HG02798 (cell line): Measurements from ENCODE around the gene SULF2.
A peak's percentile ranks its signal among the peaks of the same experiment; 100 is the strongest.

Experiments used
- ATAC-seq: cut with Tn5 transposase; IDR thresholded peaks from one replicate; pipeline ENCODE4 v1.9.1; 2021; ENCODE audit warnings: mild to moderate bottlenecking; ENCODE audit not compliant: unreplicated experiment, poor library complexity

SULF2 gene

DNA sequence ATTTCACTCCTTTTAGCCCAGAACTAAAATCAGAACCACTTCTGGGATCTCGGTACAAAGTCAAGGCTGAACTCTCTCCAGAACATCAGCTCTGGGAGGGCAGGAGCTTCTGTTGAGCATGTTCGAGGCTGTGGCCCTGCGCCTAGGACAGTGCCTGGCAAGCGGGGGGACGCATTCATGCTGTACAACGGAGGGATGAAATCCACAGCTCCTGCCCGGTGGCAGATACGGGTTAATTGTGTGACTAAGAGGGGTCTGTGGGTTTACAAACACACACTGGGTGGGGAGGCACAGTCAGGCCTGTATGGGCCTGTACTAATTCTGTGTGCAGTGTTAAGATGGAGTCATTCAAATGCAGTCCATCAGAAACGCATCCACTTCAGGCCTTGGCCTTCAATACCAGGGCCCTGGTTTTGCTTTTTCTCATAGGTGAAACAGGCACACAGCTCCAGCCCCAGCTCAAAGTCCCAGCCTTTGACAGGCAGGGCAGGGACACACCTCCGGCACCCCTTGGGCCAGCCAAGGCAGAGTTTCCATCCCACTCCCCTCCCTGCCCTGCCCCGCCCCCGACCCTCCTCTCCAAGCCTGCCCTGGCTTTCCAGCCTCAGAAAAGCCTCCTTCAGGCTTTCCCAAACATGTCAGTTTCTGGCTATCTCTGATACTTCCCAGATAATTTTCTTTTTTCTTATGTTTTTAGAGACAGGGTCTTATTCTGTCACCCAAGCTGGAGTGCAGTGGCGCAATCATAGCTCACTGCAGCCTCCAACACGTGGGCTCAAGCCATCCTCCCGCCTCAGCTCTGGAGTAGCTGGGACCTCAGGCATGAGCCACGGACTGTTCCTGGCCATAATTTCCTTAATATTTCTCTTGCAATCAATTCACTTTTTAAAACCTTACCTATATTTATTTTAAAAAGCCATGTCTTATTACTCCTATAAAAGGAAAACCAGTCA, 109.8 kb downstream of the SULF2 start:
- no peak for ATAC-seq

DNA sequence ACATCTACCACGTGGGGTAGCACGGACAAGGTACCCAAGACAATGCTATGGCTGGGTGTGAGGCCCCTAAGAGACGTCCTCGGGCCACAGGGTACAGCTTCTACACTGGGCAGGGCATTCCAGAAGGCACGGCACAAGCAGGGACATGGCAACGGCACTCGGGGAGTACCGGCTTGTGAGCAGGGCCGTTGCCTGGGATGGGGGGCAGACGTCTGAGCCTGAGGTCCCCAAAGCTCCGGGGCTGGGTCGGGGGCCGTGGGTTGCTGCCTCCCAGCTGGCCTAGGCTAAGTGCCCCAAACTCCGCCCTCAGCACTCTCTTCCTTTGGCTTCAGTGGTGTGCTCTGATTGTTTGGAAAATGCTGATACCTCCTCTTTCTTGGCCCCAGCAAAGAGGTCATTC, 110.6 kb downstream of the SULF2 start:
- no peak for ATAC-seq

DNA sequence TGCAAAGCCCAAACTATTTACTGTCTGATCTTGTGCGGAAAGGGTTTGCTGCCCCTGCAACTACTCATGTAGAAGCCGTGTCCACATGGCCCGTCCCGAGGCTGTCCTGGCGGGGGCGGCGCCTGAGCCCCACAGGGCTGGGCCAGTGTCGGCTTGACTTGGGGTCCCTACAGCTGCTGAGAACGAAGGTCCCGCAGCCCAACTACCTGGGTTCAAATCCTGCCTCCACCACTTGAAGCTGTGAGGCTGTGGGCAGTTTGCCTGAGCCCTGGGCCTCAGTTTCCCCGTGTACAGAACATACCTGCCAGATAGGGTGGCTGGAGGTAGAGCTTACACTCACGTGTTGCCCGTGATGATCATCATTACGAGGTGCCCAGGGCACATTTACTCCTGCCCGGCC, 111.1 kb downstream of the SULF2 start:
- ATAC-seq, result no peak

DNA sequence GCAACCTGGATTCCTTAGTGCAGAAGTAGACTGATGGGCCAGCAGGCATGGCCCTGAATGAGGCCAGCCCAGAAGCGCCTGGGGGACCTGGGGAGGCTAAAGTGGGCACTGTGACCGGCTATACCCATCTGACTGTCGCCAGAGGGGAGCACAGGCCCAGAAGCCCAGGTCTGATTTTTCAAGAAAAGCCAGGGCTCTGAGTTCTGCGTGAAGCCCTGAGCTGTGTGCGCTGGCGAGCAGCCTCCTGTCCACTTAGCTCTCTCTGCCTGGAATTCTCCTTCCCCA, 111.7 kb downstream of the SULF2 start:
- no peak for ATAC-seq

DNA sequence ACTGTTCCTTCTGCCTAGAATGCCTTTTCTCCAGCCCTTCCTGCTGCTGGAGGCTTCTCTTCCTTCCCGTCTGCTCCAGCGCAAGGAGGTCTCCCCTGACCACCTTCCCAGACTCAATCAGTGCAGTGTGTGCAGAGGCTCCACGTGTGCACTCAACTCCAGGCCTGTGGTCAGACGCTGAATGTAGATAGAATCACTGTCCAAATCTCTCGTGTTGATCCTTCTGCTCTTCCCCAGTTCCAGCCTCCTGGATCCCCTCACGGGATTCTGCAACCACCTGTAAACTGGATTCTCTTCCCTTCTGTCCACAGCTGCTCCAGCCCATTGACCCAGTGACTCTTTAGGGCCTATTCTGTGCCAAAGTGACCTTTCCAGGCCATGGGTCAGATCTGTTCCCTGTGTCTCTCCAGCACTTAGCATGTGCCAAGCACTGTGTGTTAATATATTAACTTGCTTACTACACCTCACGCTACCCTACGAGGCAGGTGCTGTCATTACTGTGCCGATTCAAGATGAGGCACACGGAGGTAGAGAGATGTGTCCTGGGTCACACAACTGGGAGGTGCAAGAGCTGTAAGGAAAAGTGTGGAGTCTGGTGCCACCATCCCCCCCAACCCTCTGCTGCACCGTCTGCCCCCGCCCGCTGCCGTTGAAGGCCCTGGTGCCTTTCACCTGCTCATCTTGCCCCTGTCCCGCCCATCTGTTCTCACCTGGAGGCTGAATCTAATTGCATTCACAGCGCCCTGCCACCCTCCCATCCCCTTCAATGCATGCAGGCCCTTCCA, 112.2 kb downstream of the SULF2 start:
- no peak for ATAC-seq

DNA sequence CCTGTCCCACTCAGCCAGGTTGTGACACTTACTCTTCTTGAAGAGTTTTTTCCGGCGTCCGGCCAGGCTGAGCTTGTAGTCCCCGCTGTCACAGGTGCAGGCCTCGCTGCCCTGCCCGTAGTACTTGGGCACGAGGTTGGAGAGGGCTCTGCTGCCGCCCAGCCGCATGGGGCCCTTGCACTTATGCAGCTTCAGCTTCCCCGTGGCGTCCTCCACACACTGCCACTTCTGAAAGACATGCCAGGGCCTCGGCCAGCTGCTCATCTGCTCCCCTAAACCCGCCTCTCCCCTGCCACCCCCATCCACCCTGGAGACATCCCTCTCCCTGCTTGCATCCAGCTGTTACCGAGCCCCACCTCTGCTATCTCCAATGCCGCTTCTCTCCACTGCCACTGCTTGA, 113.1 kb downstream of the SULF2 start:
- ATAC-seq, result no peak

DNA sequence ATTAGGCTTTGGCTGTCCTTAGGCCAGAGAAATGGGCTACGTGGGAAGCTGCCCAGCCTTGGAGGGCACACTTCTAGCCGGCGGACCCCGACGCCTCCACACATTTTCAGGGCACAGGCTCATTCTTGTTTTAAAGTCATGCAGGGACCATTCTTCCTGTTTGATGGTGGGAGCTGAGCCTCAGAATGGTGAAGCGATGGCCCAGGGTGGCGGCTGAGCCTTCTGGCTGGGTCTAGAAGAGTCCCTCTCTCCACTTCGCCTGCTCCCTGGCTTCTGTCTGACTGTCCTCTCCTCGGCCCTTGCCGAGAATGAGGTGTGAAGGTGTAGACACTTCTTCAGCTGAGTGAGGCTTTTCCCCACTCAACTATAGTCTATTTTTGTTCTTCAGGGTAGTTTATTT, 114.4 kb downstream of the SULF2 start:
- no peak for ATAC-seq

DNA sequence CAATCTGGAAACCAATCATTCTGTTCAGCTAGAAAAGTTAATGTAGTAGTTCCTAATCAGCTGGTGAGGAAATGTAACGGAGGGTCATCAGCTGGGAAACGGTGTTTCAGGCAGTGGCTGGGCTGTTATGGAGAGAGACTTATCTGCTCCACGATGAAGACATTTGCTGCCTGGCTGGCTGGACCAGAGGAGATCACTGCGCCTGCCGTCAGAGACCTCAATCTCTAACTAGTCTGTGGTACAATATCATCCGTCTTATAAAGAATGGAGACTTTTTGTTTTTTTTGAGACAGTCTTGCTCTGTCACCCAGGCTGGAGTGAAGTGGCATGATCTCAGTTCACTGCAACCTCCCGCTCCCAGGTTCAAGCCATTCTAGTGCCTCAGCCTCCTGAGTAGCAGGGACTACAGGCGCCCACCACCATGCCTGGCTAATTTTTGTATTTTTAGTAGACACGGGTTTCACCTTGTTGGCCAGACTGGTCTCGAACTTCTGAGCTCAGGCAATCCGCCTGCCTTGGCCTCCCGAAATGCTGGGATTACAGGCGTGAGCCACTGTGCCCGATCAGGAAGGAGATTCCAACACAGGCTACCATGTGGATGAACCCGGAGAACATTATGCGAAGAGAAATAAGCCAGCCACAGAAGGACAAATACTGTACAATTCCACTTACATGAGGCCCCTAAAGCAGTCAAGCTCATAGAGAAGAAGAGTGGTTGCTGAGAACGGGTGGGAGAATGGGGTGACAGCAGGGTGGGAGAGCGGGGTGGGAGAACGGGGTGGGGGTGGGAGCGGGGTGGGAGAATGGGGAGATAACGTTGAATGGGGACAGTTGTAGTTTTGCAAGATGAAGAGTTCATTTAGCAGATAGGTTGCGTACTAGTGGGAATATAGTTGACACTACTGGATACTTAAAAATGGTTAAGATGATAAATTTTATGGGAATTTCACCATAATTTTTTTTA, 115.1 kb downstream of the SULF2 start:
- no peak for ATAC-seq

DNA sequence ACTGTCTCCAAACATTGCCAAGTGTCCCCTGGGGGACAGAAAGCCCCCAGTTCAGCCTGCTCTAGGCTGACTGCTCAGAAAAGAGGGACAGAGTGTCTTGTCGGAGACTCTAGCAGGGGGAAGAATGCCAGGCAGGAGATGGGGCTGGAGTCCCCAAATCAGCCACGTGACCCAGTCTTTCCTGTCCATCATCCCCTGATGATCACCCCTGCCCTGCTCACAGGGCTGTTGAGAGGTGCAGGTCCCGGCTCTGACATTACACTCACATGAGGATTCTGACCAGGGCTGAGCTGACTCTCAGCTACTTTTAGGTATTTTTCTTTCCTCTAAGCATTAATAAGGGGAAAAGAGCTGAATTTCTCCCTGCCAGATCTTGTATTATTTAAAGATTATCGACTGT, 115.8 kb downstream of the SULF2 start:
- ATAC-seq, result no peak

DNA sequence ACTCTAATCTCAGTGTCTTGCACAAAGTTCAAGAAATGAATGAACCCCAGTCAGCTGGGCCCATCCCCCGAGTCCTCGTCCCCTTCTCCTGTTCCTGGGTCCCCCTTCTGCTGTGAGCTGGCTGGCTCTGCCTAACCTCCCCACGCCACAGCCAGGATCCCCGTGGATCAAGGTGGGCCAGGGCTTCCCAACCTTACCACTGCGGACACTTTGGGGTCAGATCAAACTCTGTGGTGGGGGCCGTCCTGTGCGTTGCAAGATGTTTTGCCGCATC, 116.2 kb downstream of the SULF2 start:
- ATAC-seq, result no peak

DNA sequence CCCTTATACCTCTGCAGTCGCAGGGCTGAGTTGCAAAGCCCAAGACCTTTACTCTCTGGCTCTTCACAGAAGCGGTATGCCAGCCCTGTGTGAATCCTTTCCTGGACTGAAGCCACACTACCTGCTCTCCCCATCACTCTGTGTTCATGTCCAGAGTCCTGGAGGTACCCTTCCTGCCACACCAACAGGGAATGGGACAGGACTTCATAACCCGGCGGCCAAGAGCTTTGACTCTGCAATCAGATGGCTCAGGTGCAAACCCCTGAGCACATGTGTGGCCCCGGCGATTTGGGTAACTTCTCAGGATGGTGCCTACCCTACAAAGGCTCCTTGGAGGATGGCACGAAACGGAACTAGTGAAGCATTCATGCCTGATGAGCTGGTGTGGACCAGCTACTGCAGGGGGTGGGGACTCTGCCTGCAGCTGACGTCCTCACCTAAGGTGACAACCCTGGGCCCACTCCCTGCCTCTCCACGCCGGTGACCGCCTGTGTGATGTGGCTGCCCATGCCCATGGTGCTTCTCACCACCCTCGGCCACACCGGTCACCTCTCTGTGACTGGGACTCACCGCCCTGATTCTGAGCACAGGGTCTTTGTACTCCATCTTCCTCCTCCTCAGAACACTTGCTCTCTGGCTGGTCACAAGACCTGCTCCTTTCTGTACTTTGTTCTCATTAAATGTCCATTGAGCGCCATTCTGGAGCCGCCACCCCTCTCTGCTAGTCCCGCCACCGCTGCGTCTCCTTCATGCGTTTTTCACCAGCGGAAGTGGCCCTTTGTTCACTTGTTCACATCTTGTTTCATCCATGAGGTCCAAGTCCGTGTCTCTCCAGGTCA, 116.7 kb downstream of the SULF2 start:
- ATAC-seq, result no peak

DNA sequence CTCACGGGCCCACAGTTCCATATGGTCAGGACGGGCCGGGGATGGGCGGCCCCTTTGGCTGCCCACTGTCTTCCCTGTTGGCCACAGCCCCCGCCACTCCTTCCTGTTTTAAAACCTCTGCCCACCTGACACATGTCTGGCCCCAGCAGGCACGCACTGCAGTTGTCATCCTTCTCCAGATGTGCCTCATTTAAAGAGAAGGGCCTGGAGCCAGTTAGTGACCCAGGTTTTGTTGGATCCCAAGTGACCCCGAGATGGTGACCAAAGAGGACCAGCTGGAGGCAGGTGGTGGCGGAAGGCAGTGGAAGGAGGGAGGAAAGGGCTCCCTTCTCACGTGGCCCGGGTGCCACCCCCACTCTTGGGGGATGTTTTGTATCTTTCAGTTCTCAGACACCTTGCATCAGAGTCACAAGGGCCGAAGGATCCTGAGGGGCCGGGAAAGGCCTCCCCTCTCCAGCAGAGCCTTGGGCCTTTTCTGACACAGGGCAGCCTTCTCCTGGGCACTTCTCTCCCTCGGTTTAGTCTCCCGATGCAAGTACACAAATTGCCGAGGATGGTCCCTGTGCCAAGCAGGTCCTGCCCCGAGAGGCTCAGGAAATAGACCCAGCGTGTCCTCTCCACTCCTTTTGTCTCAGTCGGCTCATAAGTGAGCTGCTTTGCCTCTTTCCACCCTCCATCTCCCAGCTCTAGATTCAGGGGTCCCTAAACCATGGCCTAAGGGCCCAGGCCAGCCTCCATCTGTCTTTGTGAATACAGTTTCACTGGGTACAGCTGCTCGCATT, 117.6 kb downstream of the SULF2 start:
- no peak for ATAC-seq

DNA sequence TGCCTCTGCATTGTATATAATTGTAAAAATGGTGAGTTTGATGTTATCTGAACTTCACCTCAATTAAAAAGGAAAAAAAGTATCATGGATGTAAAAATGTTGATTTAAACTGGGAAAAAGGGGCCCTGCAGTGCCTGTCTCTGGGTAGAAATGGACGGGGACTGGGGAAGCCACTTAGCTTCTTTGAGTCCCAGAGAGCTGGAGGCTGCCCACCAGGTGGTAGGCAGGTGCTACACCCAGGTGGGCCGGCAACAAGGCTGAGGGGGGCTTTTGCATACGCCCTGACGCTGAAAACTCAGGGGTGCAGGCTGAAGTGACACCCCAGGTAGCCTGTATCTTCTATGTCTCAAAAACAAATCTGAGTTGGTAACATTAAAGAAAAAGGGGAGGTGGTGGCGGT, 118.2 kb downstream of the SULF2 start:
- no peak for ATAC-seq

DNA sequence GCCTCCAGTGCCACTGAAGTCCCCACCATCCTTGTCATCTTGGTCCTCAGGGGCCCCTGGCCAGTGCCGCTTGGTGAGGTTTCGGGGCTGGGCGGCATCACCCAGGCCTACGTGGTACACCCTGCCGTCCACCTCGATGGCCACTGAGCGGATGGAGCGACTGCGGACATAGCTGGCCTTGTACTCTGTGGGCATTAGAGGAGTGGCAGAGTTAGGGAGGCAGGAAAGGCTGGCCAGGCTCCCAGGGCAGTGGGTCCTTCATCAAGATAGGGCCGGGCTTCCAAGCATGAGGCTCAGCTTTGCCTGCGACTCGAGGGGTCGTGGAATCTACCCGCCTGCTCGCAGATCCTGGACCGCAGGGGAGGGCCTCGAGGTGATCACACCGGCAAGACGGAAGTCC, 119.0 kb downstream of the SULF2 start:
- ATAC-seq, result no peak

DNA sequence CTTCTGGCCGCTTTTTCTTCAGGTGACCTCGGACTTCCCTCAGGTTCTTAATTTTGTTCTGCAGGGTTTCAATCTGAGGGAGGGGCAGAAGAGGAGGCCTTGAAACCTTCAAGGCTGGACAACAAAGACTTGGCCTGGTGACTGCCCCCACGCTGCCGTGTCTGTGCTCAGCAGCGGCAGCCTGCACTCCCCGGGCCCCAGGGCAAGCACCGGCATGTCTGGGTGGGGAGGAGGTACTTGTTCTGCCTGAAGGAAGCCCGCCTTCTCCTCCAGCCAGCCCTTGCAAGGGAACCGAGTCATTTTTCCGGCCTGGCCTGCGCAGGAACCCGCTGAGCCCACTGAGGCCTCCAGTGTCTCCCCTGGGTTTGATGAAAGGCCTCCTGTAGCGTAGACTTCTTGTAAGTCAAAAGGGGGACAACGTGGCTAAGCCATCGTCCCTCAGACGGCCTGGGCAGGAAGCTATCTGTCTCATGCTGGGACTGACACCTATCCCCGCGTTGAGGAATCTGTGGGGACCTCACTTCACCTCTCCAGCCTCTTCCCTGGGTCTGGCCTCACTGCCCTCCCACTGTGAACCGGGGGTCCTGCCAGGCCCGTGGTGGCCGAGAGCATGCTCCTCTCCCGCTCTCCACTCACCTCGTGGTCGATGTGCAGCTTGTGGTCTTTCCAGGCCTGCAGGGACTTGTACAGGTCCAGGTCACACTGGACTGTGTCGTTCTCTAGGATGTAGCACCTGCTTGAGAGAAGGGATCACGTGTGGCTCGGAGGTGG, 119.9 kb downstream of the SULF2 start:
- ATAC-seq, result no peak

DNA sequence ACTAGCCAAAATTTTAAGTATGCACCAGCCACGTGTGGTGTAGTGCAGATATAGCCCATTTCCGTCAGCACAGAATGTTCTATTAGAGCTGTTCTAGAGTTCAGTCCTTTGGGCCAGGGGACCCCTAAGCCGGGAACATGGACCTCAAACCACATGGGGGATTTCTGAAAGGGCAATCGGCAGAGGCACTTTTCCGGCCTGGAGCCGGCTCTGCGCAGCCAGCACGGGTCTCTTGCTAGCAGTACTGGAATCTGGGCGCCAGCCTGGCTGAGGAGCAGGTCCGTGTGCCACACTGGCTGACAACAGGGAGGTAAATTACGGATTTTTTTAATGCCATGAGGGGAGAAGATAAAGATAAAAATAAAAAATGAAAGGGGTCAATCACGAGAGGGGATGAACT, 120.5 kb downstream of the SULF2 start:
- no peak for ATAC-seq

DNA sequence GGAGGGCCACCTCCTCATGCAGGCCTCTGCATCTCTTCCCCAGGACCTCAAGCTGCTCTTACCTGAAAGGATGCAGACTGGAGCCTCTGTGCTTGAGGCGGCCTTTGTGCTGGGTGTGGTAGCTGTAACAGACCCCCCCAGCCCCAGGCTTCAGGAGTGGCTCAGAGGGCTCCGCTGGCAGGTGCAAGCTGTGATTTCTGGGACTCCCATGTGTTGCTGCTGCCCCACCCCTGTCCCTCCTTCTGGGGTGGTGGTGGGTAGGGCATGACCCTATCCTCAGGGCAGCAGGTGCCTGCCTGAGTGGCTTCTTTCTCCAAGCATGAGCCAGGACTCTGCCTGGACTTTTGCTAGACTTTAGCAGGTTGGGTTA, 121.2 kb downstream of the SULF2 start:
- ATAC-seq, result no peak

DNA sequence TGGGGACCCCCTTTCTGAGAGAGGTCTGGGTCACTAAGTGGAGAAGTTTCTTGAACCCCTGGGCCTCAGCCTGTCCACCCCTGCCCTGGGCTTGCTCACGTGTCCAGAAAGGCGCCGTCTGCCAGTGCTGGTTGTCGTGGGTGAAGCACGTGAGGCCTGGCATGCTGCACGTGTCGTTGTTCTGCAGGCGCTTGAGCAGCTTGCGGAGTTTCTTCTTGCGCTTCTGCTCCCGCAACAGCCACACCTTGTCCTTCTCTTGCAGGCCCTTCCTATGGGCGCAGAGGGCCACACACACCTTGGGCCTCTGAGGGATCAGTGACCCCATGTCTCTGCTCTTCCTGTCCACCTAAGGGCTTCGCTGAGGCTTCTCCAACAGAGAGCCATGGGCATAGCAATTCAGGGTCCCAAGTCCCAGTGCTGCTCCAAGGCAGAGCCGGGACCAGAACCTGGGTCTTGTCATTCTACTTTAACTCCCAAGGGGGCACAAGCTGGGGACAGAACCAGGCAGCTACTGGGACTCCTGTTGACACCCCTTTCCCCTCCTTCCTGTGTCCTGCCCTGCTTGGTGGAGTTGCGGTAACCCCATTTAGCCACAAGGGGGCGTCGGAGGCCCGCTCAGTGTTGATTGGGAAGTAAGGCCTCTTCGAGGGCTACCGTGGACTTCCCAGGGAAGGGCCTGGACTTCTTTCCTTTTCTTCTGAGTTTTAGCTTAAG, 121.8 kb downstream of the SULF2 start:
- peak; percentile 44 for ATAC-seq
